ENCODE measurements around the gene UBR7.
A peak's percentile ranks its signal among the peaks of the same experiment; 100 is the strongest.

Gene UBR7

GRCh38 chr14:93183596-93184317 is 23.3 kb upstream of the UBR7 start:
- Histone ChIP-seq H3K4me2 (ENCODE audit: low read depth, low read length, poor library complexity, severe bottlenecking) (peak overlapping the region; percentile 98), H3K36me3 (ENCODE audit: insufficient read depth, low read length) (no peaks in the 10 kb centered on the region), H3K9ac (ENCODE audit: low read depth, low read length, poor library complexity, severe bottlenecking) (peak overlapping the region; percentile 95), H2AFZ (ENCODE audit: low read length) (peak overlapping the region; percentile 98; the same call in 1 of the 2 replicates), H4K20me1 (ENCODE audit: insufficient read depth, low read length, poor library complexity, severe bottlenecking) (peaks cover 20% of the 10 kb centered on the region), H3K27me3 (ENCODE audit: insufficient read depth, low read length, poor library complexity, severe bottlenecking) (no peaks in the 10 kb centered on the region), H3F3A (ENCODE audit: low read depth) (peaks cover 6% of the 10 kb centered on the region; the same call in 1 of the 2 replicates), H3K79me2 (ENCODE audit: insufficient read depth, low read length) (peaks cover 37% of the 10 kb centered on the region), H3K9me2 (replicated peaks; ENCODE audit: low read depth, low read length) (no peaks in the 10 kb centered on the region), H3K4me1 (ENCODE audit: insufficient read depth, low read length, poor library complexity, severe bottlenecking) (peaks cover 24% of the 10 kb centered on the region), H3K9me3 (ENCODE audit: insufficient read depth, low read depth, low read length) (no peaks in the 10 kb centered on the region), H3K4me3 (ENCODE audit: low read length, poor library complexity, severe bottlenecking) (peak overlapping the region; percentile 96)
- TF ChIP-seq EZH2phosphoT487 (IDR thresholded peaks at IDR 0.05; ENCODE audit: borderline replicate concordance) (no peak), CTCF (conservative IDR thresholded peaks at IDR 0.05; ENCODE audit: low read length) (no peak)

DNA sequence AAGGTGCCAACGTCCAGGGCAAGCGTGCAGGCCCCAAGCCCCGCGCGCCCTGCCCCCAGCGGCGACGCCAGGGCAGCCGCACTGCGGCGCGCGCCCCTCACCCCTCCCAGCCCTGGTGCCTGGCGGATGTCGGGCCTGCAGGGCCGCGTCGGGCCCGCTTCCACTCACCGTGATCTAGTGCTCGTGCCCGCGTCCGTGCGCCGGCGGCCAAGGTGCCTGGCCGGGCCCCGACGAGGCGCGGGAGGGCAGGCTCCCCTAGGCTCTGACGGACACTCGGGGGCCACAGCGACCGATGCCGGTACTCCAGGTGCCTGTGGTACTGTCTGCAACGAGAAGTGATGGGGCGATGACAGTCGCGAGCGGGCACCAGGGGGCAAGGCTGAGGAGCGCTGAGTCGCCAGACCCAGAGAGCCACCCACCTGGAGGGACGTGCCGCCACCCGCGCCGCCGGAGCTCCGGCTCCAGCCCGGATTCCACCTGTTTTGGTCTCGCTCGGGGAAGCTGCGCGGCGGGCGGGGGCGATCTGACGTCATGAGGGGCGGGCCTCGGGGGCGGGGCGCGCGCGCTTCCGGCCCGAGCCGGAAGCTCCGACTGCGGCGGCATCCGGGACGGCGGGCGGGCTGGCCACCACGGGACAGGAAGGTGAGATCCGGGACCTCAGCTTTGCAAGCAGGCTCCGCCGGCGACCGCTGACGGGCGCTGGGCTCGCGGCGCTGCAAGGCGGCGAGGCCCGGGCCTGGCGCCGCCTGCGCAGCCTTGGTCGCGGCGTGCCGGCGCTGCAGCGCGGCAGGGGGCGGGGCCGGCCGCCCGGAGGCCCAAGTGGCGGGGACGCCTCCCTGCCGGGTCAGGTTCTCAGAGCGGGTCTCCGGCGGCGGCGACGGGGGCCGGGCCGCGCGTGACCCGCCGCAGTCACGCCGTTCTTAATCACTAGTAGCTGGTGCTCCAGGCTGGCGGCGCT is 22.4 kb upstream of the UBR7 start, which contains the start of the genes LYSET and MOAP1:
Gene LYSET (plus strand): TSS at position 927 of the 958 bp plus-strand sequence. CDS start 89 bp downstream, outside the sequence.
Gene MOAP1 (minus strand): TSS at position 507 of the 958 bp plus-strand sequence. CDS start 655 bp downstream, outside the sequence.
- Histone ChIP-seq H3K9ac (ENCODE audit: low read depth, low read length, poor library complexity, severe bottlenecking) (peak within 1 kb of the TSS; percentile 95), H3K36me3 (ENCODE audit: insufficient read depth, low read length) (no peaks in the 10 kb centered on the region), H3K9me2 (replicated peaks; ENCODE audit: low read depth, low read length) (no peaks in the 10 kb centered on the region)

More for the DNA sequence above, 22.4 kb upstream of the UBR7 start, which contains the start of the genes LYSET and MOAP1:
- TF ChIP-seq EZH2phosphoT487 (IDR thresholded peaks at IDR 0.05; ENCODE audit: borderline replicate concordance) (no peak), CTCF (conservative IDR thresholded peaks at IDR 0.05; ENCODE audit: low read length) (peak; percentile 41)
- no peaks in the 10 kb centered on the region for H3K9me3 ChIP-seq (ENCODE audit: insufficient read depth, low read depth, low read length)
- peak within 1 kb of the TSS; percentile 96 for H3K4me3 ChIP-seq (ENCODE audit: low read length, poor library complexity, severe bottlenecking)
- H3F3A ChIP-seq (ENCODE audit: low read depth), result peaks cover 6% of the 10 kb centered on the region; the same call in 1 of the 2 replicates
- peaks cover 20% of the 10 kb centered on the region for H4K20me1 ChIP-seq (ENCODE audit: insufficient read depth, low read length, poor library complexity, severe bottlenecking)
- H3K27me3 ChIP-seq (ENCODE audit: insufficient read depth, low read length, poor library complexity, severe bottlenecking), result no peaks in the 10 kb centered on the region
- peaks cover 24% of the 10 kb centered on the region for H3K4me1 ChIP-seq (ENCODE audit: insufficient read depth, low read length, poor library complexity, severe bottlenecking)
- H3K79me2 ChIP-seq (ENCODE audit: insufficient read depth, low read length), result peaks cover 37% of the 10 kb centered on the region
- H3K4me2 ChIP-seq (ENCODE audit: low read depth, low read length, poor library complexity, severe bottlenecking), result peak within 1 kb of the TSS; percentile 98
- peak within 1 kb of the TSS; percentile 98 for H2AFZ ChIP-seq (ENCODE audit: low read length)
